Osteocyte (in vitro differentiated cells): ENCODE results near the gene PKHD1. TPM values are rescaled to one million over a fixed set of nuclear protein-coding genes. Genes with fewer than 3 reads are reported as not detected.

Experiments
- DNase-seq: peaks from one replicate; pipeline ENCODE4 v3.0.0; 2021; ENCODE audit warnings: mixed read lengths; ENCODE audit not compliant: unreplicated experiment; ENCODE audit errors: extremely low spot score
- H3K27ac Mint-ChIP-seq: one replicate; pipeline ENCODE4 v1.8.0; 2021; ENCODE audit warnings: mild to moderate bottlenecking, mixed read lengths; ENCODE audit not compliant: unreplicated experiment
- H3K27me3 Mint-ChIP-seq: one replicate; pipeline ENCODE4 v1.8.0; 2021; ENCODE audit warnings: mixed read lengths; ENCODE audit not compliant: unreplicated experiment
- H3K36me3 Mint-ChIP-seq: one replicate; pipeline ENCODE4 v1.8.0; 2021; ENCODE audit warnings: mixed read lengths; ENCODE audit not compliant: unreplicated experiment
- H3K4me1 Mint-ChIP-seq: one replicate; pipeline ENCODE4 v1.8.0; 2021; ENCODE audit warnings: mixed read lengths; ENCODE audit not compliant: unreplicated experiment
- H3K4me3 Mint-ChIP-seq: one replicate; pipeline ENCODE4 v1.8.0; 2021; ENCODE audit warnings: mild to moderate bottlenecking, moderate library complexity, mixed read lengths; ENCODE audit not compliant: unreplicated experiment
- H3K9me3 Mint-ChIP-seq: one replicate; pipeline ENCODE4 v1.8.0; 2021; ENCODE audit warnings: mixed read lengths; ENCODE audit not compliant: unreplicated experiment
- total RNA-seq: library from RNA; stranded (reverse); gene quantifications from 2 replicates; pipeline ENCODE4 v1.2.1, GENCODE V29; 2021
- TF ChIP-seq, protein P1 (sequence below): fragments of 200-600 bp; sonication (generic); IDR thresholded peaks from 2 replicates; pipeline ENCODE4 v1.5.0; 2021; ENCODE audit warnings: antibody characterized with exemption, mild to moderate bottlenecking, moderate library complexity

The PKHD1 gene
- total RNA-seq, 1 donor from 2014 or later = not detected

- H3K4me3 Mint-ChIP-seq = no peak overlapping the region
- TF ChIP-seq, protein P1, sequence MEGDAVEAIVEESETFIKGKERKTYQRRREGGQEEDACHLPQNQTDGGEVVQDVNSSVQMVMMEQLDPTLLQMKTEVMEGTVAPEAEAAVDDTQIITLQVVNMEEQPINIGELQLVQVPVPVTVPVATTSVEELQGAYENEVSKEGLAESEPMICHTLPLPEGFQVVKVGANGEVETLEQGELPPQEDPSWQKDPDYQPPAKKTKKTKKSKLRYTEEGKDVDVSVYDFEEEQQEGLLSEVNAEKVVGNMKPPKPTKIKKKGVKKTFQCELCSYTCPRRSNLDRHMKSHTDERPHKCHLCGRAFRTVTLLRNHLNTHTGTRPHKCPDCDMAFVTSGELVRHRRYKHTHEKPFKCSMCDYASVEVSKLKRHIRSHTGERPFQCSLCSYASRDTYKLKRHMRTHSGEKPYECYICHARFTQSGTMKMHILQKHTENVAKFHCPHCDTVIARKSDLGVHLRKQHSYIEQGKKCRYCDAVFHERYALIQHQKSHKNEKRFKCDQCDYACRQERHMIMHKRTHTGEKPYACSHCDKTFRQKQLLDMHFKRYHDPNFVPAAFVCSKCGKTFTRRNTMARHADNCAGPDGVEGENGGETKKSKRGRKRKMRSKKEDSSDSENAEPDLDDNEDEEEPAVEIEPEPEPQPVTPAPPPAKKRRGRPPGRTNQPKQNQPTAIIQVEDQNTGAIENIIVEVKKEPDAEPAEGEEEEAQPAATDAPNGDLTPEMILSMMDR = no peak
- H3K27ac Mint-ChIP-seq = no peak overlapping the region
- no peak for DNase-seq
- no peaks in the 10 kb centered on the region for H3K9me3 Mint-ChIP-seq
- H3K27me3 Mint-ChIP-seq = peaks cover under 1% of the 10 kb centered on the region
- H3K4me1 Mint-ChIP-seq = no peaks in the 10 kb centered on the region
- H3K36me3 Mint-ChIP-seq = no peaks in the 10 kb centered on the region
Measured at GRCh38 chr6:51657491-51657890, 429.9 kb downstream of the PKHD1 start.

DNA sequence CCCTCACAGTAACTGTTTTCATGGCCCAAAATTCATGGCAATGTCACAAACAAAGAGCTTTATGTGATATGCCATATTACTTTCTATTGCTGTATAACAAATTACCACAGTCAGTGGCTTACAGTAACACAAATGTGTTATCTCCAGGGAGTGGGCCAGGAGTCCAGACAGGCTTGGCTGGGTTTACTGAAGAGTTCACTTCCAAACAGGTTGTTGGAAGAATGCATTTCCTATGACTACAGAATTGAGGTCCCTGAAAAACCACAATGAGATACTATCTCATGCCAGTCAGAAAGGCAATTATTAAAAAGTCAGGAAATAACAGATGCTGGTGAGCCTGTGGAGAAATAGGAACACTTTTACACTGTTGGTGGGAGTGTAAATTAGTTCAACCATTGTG is 431.9 kb downstream of the PKHD1 start:
- no peaks in the 10 kb centered on the region for H3K36me3 Mint-ChIP-seq
- no peak overlapping the region for H3K27ac Mint-ChIP-seq
- no peaks in the 10 kb centered on the region for H3K27me3 Mint-ChIP-seq
- no peak overlapping the region for H3K4me3 Mint-ChIP-seq
- TF ChIP-seq, protein P1 = no peak
- no peaks in the 10 kb centered on the region for H3K4me1 Mint-ChIP-seq
- H3K9me3 Mint-ChIP-seq = no peaks in the 10 kb centered on the region
- no peak for DNase-seq

- no peaks in the 10 kb centered on the region for H3K36me3 Mint-ChIP-seq
- no peak overlapping the region for H3K27ac Mint-ChIP-seq
- H3K27me3 Mint-ChIP-seq = no peaks in the 10 kb centered on the region
- no peaks in the 10 kb centered on the region for H3K9me3 Mint-ChIP-seq
- no peak overlapping the region for H3K4me3 Mint-ChIP-seq
- no peak for DNase-seq
- TF ChIP-seq, protein P1 = no peak
- no peaks in the 10 kb centered on the region for H3K4me1 Mint-ChIP-seq
Measured at GRCh38 chr6:51654647-51655046, 432.8 kb downstream of the PKHD1 start.

GRCh38 chr6:51651132-51651817 is 436.1 kb downstream of the PKHD1 start:
- Mint-ChIP-seq H3K27ac (no peak overlapping the region), H3K4me3 (no peak overlapping the region), H3K9me3 (no peaks in the 10 kb centered on the region), H3K36me3 (no peaks in the 10 kb centered on the region), H3K27me3 (peaks cover 3% of the 10 kb centered on the region), H3K4me1 (no peaks in the 10 kb centered on the region)
- no peak for DNase-seq
- TF ChIP-seq, protein P1 = no peak

DNA sequence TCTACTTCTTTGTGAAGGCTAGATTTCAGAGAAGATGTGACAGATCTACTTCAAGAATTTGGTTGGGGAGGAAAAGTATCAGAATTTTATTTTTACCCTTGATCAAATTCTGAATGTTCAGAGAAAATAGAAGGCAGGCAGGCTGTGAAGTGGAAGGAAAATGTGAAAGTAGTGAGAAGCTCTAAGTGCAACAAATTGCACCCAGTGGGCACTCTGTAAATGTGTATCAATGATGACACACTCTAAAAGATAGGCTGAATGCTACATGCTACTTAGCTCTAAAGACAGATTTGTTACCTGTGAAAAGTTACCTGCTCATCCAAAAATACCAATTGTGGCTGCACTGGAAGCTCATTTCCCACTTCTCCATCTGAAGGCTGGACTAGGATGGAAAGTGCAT is 438.6 kb downstream of the PKHD1 start:
- no peak for DNase-seq
- peaks cover 3% of the 10 kb centered on the region for H3K27me3 Mint-ChIP-seq
- H3K27ac Mint-ChIP-seq = no peak overlapping the region
- no peak overlapping the region for H3K4me3 Mint-ChIP-seq
- H3K4me1 Mint-ChIP-seq = no peaks in the 10 kb centered on the region
- H3K36me3 Mint-ChIP-seq = no peaks in the 10 kb centered on the region
- TF ChIP-seq, protein P1 = no peak
- no peaks in the 10 kb centered on the region for H3K9me3 Mint-ChIP-seq
